ENCODE results near the gene TNS3.

GRCh38 chr7:47338026-47338425, 243.9 kb downstream of the TNS3 start:
- TF ChIP-seq CTCF (IDR thresholded peaks at IDR 0.05; ENCODE audit: low read depth, low read length, poor library complexity, severe bottlenecking): no peak
- no peak for TF ChIP-seq EZH2phosphoT487 (IDR thresholded peaks at IDR 0.05; ENCODE audit: borderline replicate concordance, low read length)

Measured in DOHH2 (cell line).